Right cardiac atrium (tissue), 5 donors: ENCODE measurements around the gene HOXB3. TPM values are rescaled to one million over a fixed set of nuclear protein-coding genes. Genes with fewer than 3 reads are reported as not detected.

Source experiments
- ATAC-seq, 2 donors: fragments of 200-7000 bp; cut with Tn5 transposase; one replicate each; pipeline versions ENCODE4 v1.8.0 to v1.9.1; 2020; ENCODE audit warnings: moderate library complexity in 2 of 2, mild to moderate bottlenecking in 1 of 2
- DNase-seq, 3 donors: peaks; one replicate each; pipeline ENCODE4 v3.0.0-alpha.2; 2020
- H3K27ac ChIP-seq: one replicate; pipeline ENCODE4 v1.5.1; 2013; ENCODE audit warnings: mild to moderate bottlenecking, low read length, control low read depth, moderate library complexity
- H3K27me3 ChIP-seq: one replicate; pipeline ENCODE4 v1.6.1; 2013; ENCODE audit not compliant: control insufficient read depth, insufficient read depth
- H3K4me1 ChIP-seq: one replicate; pipeline ENCODE4 v1.6.1; 2013; ENCODE audit warnings: low read length; ENCODE audit not compliant: control insufficient read depth, insufficient read depth
- H3K4me3 ChIP-seq: one replicate; pipeline ENCODE4 v1.5.1; 2013; ENCODE audit warnings: low read length, control low read depth
- H3K9me3 ChIP-seq: one replicate; pipeline ENCODE4 v1.6.1; 2013; ENCODE audit warnings: low read length; ENCODE audit not compliant: control insufficient read depth
- WGBS: extraction: QIAGEN DNeasy Blood & Tissue Kit; methylation state at CpG from one replicate; pipeline ENCODE4 v1.1.7; 2013; 5-methylcytosine and 5-hydroxymethylcytosine counted together
- intact Hi-C, 4 donors: fragments of 100-400 bp; cut with DNase I; formaldehyde crosslinking; loops; one replicate each; pipeline versions ENCODE4 v1.11.0 to v1.14.0; 2022 to 2023
- polyA plus RNA-seq: library from polyadenylated mRNA; stranded (reverse); fragments of 200-250 nt; gene quantifications from one replicate; pipeline ENCODE4 v1.2.3, GENCODE V29; 2013
- total RNA-seq, 4 donors: library from RNA; stranded (reverse); fragmentation: NEBNext Ultra II Directional; extraction: Animal tissue kit (Norgen Biotek cat#: 25700); gene quantifications; one replicate each; pipeline ENCODE4 v1.2.1, GENCODE V29; 2021
- donor health status: healthy with polysubstance abuse.
- donor health status: DM: no; HTN: yes; CAD: no.
- donor health status: DM: no; HTN: no; CAD: no.
- donor health status: DM: no; HTN: yes; CAD: no; lungs with severe emphysema.
- donor health status: DM: yes; HTN: yes; CAD: no.

Gene HOXB3
- total and polyA plus RNA-seq, 5 donors, result 1.2 to 2.8 (median 2.3) TPM

- Histone ChIP-seq H3K27ac (no peak overlapping the region), H3K9me3 (no peaks in the 10 kb centered on the region), H3K4me3 (no peak overlapping the region), H3K27me3 (peaks cover 3% of the 10 kb centered on the region), H3K4me1 (peaks cover 4% of the 10 kb centered on the region)
- ATAC-seq (no peak), DNase-seq (no peak)
- 10% methylated on average over 35 of the region's 35 CpGs for WGBS
- intact Hi-C loops, result no loop called here
These were observed 11.7 kb upstream of the HOXB3 start for GRCh38 chr17:48601539-48602425.

GRCh38 chr17:48601207-48601538 is 11.1 kb upstream of the HOXB3 start:
- peaks cover 4% of the 10 kb centered on the region for H3K4me1 ChIP-seq
- 16% methylated on average over 4 of the region's 4 CpGs for WGBS
- no peak overlapping the region for H3K27ac ChIP-seq
- DNase-seq (no peak), ATAC-seq (no peak)
- no peak overlapping the region for H3K4me3 ChIP-seq
- intact Hi-C loops, result no loop called here
- no peaks in the 10 kb centered on the region for H3K9me3 ChIP-seq
- H3K27me3 ChIP-seq, result peaks cover 3% of the 10 kb centered on the region

- intact Hi-C loops, result no loop called here
- Histone ChIP-seq H3K9me3 (no peaks in the 10 kb centered on the region), H3K27ac (no peak overlapping the region), H3K4me3 (no peak overlapping the region), H3K4me1 (peaks cover 4% of the 10 kb centered on the region), H3K27me3 (no peaks in the 10 kb centered on the region)
- no peak for DNase-seq
- 32% methylated on average over 17 of the region's 17 CpGs for WGBS
- ATAC-seq, result no peak
These were observed 10.4 kb upstream of the HOXB3 start for GRCh38 chr17:48600244-48601098.

- ATAC-seq, result no peak
- Histone ChIP-seq H3K27me3 (no peaks in the 10 kb centered on the region), H3K4me3 (no peak overlapping the region), H3K4me1 (peaks cover 4% of the 10 kb centered on the region), H3K27ac (no peak overlapping the region), H3K9me3 (no peaks in the 10 kb centered on the region)
- no peak for DNase-seq
- WGBS, result 47% methylated on average over 5 of the region's 5 CpGs
- intact Hi-C loops, result loop anchor here in 2 of 4 donors (10.0 kb wide), 2 partner anchors 245 to 265 kb away; no protein-coding TSS in a partner anchor
These were observed 9.3 kb upstream of the HOXB3 start for GRCh38 chr17:48599354-48599753.

- Histone ChIP-seq H3K27me3 (no peaks in the 10 kb centered on the region), H3K27ac (no peak overlapping the region), H3K4me1 (peaks cover 4% of the 10 kb centered on the region), H3K4me3 (no peak overlapping the region), H3K9me3 (no peaks in the 10 kb centered on the region)
- intact Hi-C loops, result loop anchor here in 2 of 4 donors (10.0 kb wide), 2 partner anchors 244 to 264 kb away; no protein-coding TSS in a partner anchor
- ATAC-seq (no peak), DNase-seq (no peak)
- 19% methylated on average over 7 of the region's 7 CpGs for WGBS
These were observed 8.7 kb upstream of the HOXB3 start for GRCh38 chr17:48598736-48599135.

- ATAC-seq (peak; percentile 42 to 47), DNase-seq (peak; percentile 46 to 75 (median 74))
- no peak overlapping the region for H3K27ac ChIP-seq
- no peaks in the 10 kb centered on the region for H3K27me3 ChIP-seq
- WGBS, result under 1% methylated on average over 68 of the region's 68 CpGs
- H3K4me1 ChIP-seq, result peaks cover 4% of the 10 kb centered on the region
- intact Hi-C loops, result loop anchor here in 2 of 4 donors (10.0 kb wide), 2 partner anchors 243 to 263 kb away; no protein-coding TSS in a partner anchor
- H3K4me3 ChIP-seq, result peak overlapping the region; percentile 22
- H3K9me3 ChIP-seq, result no peaks in the 10 kb centered on the region
These were observed 8.0 kb upstream of the HOXB3 start for GRCh38 chr17:48597778-48598631.

- Histone ChIP-seq H3K9me3 (no peaks in the 10 kb centered on the region), H3K4me3 (peak overlapping the region; percentile 22), H3K27ac (no peak overlapping the region), H3K4me1 (peaks cover 4% of the 10 kb centered on the region), H3K27me3 (no peaks in the 10 kb centered on the region)
- intact Hi-C loops, result loop anchor here in 2 of 4 donors (10.0 kb wide), 2 partner anchors 243 to 263 kb away; no protein-coding TSS in a partner anchor
- no peak for ATAC-seq
- 2% methylated on average over 16 of the region's 16 CpGs for whole genome bisulfite sequencing
- DNase-seq, result no peak
These were observed 7.4 kb upstream of the HOXB3 start for GRCh38 chr17:48597528-48597777.

- H3K27me3 ChIP-seq, result no peaks in the 10 kb centered on the region
- no peak overlapping the region for H3K27ac ChIP-seq
- DNase-seq (peak in 1 of 3 donors; percentile 54), ATAC-seq (no peak)
- WGBS, result 6% methylated on average over 26 of the region's 26 CpGs
- peaks cover 4% of the 10 kb centered on the region for H3K4me1 ChIP-seq
- intact Hi-C loops, result loop anchor here in 2 of 4 donors (10.0 kb wide), 2 partner anchors 242 to 262 kb away; no protein-coding TSS in a partner anchor
- no peaks in the 10 kb centered on the region for H3K9me3 ChIP-seq
- H3K4me3 ChIP-seq, result peak overlapping the region; percentile 22
These were observed 6.9 kb upstream of the HOXB3 start for GRCh38 chr17:48596735-48597527.

GRCh38 chr17:48596000-48596734 is 6.1 kb upstream of the HOXB3 start:
- no peaks in the 10 kb centered on the region for H3K27me3 ChIP-seq
- no peak overlapping the region for H3K4me3 ChIP-seq
- WGBS, result 10% methylated on average over 54 of the region's 54 CpGs
- H3K4me1 ChIP-seq, result peaks cover 4% of the 10 kb centered on the region
- no peak overlapping the region for H3K27ac ChIP-seq
- no peaks in the 10 kb centered on the region for H3K9me3 ChIP-seq
- intact Hi-C loops, result loop anchor here in 2 of 4 donors (10.0 kb wide), 2 partner anchors 241 to 261 kb away; no protein-coding TSS in a partner anchor
- peak in 1 of 3 donors; percentile 32 for DNase-seq
- ATAC-seq, result no peak
